Ramos (cell line): Measurements from ENCODE around the gene FBXO36.

Source experiments
- in situ Hi-C: fragments of 300-500 bp; cut with MboI; formaldehyde crosslinking; loops from one replicate; pipeline ENCODE4 v1.14.3; 2022; ENCODE audit warnings: low sequenced_read_pairs; ENCODE audit not compliant: unreplicated experiment

The FBXO36 gene

DNA sequence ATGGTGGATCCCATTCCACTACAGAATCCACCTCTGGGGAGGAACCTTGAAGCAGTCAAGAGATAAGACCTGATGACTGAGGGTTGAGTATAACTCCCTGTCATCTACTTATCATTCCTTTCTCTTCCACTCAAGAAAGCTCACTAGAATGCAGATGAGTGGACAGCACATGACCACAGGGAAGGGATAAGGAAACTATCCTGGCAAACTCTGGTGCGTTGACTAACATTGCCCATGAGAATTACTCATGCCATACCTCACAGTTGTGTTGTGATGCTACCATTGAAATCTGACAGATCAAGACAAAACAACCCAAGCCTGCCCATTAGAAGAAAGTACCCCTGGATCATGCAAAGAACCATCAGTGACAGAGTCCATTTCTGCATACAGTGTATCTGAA lies 119.9 kb downstream of the FBXO36 start:
- in situ Hi-C loops: no loop called here

DNA sequence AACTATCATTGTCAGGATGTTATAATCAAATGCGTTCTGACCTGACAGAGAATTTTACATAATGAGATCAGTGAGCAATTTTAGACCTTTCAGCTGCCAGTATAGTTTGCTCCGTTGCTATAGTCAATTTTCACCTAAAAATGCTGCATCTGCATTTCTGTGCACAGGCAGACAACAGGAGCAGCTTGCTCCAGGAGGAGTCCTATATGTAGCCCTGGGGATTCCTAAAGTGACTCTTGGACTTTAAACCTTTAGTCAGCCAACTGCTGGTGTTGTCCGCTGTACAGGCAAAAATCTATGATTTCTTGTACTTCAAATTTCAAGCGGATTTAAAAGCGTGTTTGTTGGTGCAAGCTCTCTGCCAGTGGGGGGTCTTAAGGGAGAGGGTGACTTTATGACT lies 120.7 kb downstream of the FBXO36 start:
- in situ Hi-C loops: no loop called here

- in situ Hi-C loops: no loop called here
Observed at GRCh38 chr2:230043461-230043860, 121.2 kb downstream of the FBXO36 start.

DNA sequence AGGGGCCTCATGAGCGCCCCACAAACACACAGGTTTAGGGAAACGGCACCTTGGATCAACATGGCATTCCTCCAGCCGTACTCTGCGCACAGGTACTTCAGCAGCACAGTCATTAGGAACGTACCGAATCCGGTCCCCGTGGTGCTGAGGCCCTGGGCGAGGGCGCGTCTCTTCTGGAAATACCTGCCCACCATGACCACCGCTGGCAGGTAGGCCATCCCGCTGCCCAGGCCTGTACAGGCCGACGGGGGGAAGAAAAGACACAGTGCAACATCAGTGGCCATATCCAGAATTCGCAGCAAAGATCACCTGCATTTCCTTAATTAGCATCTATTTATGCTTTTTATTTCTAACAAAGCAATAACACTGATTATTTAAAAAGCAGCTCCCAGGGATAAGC lies 124.2 kb downstream of the FBXO36 start:
- in situ Hi-C loops: no loop called here

- in situ Hi-C loops: no loop called here
Observed at GRCh38 chr2:230048010-230048671, 125.8 kb downstream of the FBXO36 start.

GRCh38 chr2:230050136-230050535 lies 127.8 kb downstream of the FBXO36 start:
- in situ Hi-C loops: no loop called here

DNA sequence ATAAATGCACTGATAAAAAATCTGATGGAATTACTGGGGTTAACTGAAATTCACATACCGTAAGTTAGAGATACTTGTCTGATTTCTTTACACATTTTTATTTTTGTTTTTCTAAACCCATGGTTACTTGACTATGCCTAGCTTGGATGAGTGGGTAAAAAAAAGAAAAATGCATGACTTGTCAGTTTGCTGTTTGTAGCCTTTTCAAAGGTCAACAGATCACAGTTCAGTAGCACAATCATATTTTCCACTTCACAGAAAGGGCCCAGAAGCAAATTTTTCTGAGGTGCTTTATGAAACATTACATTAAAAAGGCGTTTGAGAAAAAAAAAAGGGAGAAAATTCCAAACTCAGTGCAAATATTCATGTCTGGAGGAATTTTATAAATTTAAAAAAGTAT lies 130.0 kb downstream of the FBXO36 start:
- in situ Hi-C loops: no loop called here

DNA sequence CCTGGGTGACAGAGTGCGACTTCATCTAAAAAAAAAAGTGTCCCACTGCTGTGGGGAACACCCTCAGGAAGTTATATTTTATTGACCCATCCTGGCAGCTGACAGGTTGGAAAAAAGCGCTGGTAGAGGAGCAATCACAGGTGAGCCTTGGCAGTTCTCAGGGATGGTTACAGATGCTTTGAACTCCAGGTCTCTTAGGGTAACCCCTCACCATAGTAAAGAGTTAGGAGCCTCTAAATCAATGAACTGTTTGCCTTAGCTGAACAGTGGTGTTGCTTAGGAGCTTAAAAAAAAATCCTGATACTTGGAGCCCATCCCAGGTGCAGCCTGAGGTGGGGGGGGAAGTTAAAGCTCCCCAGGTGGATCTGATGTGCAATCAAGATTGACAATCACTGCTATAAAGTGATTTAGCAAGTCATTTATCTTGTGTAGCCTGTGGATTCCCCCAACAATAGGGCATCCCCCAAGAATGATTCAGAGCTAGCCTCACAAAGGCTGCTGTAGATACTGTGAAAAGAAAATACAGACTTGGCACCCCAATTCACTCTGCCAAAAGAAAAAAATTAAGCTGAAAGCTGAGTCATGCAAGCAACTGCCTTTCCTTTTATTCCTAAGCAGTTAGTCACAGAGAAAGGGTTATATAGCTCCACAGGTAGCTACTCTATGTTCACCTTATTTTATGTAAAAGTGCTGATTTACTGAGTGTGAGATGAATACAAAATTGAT lies 131.6 kb downstream of the FBXO36 start:
- in situ Hi-C loops: no loop called here

- in situ Hi-C loops: no loop called here
Observed at GRCh38 chr2:230060672-230061293, 138.5 kb downstream of the FBXO36 start.
